ENCODE data around the gene BRD3OS.

The BRD3OS gene

DNA sequence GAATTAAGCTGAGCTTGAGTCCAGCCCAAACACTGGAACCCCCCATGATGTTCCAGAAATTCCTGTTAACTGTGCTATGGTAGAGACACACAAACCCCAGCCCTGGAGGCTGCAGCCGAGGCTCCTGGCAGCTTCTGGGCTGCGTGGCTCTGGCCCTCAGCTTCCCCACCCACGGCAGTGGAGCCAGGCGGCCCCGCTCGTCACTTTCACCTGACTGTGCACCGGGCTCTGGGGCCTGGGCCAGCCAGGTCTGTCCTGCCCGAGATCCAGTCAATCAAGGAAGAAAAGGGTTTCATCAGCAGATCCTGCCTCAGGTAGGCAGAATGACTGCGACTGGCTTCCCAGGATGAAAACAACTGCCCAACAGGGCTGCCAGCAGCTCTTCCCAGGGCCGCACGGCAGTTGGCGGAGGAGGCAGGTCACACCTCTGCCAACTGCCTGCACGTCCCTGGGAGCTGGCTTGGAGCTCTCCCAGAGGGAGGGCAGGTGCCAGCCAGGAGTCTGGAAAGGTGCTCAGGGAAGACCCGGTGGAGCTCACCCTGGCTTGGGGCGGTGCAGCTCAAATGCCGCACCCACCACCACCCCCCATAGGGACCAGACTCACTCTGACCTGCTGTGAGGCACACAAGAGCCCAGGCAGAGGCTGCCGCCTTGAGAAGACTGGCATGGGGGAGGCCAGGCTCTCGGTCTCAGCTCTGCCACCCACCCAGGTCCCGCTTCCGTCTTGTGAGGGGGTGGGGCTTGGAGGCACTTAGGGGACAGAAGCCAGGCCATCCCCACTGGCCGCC, 21.8 kb downstream of the BRD3OS start:
- Histone ChIP-seq H3K4me1 (ENCODE audit: insufficient read depth, insufficient read length) (peaks cover 6% of the 10 kb centered on the region), H3K9ac (ENCODE audit: insufficient read length, low read depth) (no peak overlapping the region), H3K4me3 (ENCODE audit: insufficient read length, low read depth) (no peak overlapping the region), H3K9me3 (ENCODE audit: insufficient read depth, low read length) (no peaks in the 10 kb centered on the region), H3K36me3 (ENCODE audit: insufficient read depth, insufficient read length, low read length) (peaks cover 92% of the 10 kb centered on the region), H3K27me3 (ENCODE audit: insufficient read depth, insufficient read length) (no peaks in the 10 kb centered on the region)
- TF ChIP-seq ZNF274 (IDR thresholded peaks at IDR 0.05; ENCODE audit: low read depth, low read length), result no peak
- TF ChIP-seq YY1 (IDR thresholded peaks at IDR 0.05; ENCODE audit: insufficient read depth, insufficient read length), result no peak
- TF ChIP-seq SUZ12 (IDR thresholded peaks at IDR 0.05; ENCODE audit: extremely low read depth, insufficient read depth, insufficient read length), result no peak
- DNase-seq (ENCODE audit: low read depth, low spot score), result no peak

DNA sequence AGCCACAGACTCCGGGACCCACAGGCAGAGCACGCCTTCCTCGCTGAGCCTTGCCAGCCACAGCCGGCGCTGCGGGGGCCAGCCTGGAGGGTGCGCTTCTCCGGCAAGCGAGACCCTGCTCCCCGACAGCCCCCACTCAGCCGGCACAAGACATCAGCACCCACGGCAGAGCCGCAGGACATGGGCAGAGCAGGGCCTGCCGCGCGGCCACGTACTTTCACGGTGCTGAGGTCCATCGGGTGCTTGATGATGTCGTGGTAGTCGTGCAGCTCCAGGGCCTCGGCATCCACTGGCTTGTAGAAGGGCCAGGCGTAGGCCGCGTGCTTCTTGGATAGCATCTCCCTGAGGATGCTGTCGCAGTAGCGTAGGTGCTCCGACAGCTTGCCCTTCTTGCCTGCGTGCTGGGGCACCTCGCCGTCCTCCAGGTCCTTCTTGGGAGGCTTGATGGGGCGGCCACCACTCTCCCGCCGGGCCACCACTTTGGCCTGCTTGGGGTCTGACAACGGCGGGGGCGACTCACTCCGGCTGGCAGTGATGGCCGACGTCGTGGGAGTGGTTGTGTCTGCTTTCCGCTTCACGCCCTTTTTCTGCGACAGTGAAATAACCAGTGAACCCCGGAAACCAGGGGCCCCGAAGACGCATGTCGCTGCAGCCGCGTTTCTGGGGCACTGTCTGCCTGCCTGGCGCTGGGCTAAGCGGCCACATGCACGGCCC, 22.7 kb downstream of the BRD3OS start:
- TF ChIP-seq ZNF274 (IDR thresholded peaks at IDR 0.05; ENCODE audit: low read depth, low read length) (no peak), SUZ12 (IDR thresholded peaks at IDR 0.05; ENCODE audit: extremely low read depth, insufficient read depth, insufficient read length) (no peak), YY1 (IDR thresholded peaks at IDR 0.05; ENCODE audit: insufficient read depth, insufficient read length) (no peak)
- H3K9me3 ChIP-seq (ENCODE audit: insufficient read depth, low read length), result no peaks in the 10 kb centered on the region
- no peak overlapping the region for H3K9ac ChIP-seq (ENCODE audit: insufficient read length, low read depth)
- H3K4me3 ChIP-seq (ENCODE audit: insufficient read length, low read depth), result no peak overlapping the region
- peaks cover 6% of the 10 kb centered on the region for H3K4me1 ChIP-seq (ENCODE audit: insufficient read depth, insufficient read length)
- peaks cover 97% of the 10 kb centered on the region for H3K36me3 ChIP-seq (ENCODE audit: insufficient read depth, insufficient read length, low read length)
- no peak for DNase-seq (ENCODE audit: low read depth, low spot score)
- no peaks in the 10 kb centered on the region for H3K27me3 ChIP-seq (ENCODE audit: insufficient read depth, insufficient read length)

DNA sequence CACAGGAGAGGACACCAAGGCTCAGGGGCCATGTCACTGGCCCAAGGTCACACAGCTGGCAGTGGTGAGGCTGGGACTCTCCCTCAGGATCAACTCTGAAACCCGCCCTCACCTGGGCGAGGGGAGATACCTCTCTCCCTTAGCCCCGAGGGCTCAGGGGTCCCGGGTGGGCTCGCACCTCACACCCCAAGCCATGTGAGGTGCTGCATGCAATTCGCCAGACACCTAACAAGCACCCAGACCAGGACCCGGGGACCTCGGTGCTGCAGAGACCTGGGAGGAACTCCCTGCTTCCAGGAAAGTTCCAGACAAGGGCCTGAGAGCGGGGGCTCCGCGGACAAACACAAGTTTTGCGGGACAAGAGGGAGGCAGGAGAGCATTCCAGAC, 23.3 kb downstream of the BRD3OS start:
- Histone ChIP-seq H3K36me3 (ENCODE audit: insufficient read depth, insufficient read length, low read length) (peaks cover 98% of the 10 kb centered on the region), H3K9ac (ENCODE audit: insufficient read length, low read depth) (no peak overlapping the region), H3K9me3 (ENCODE audit: insufficient read depth, low read length) (no peaks in the 10 kb centered on the region), H3K27me3 (ENCODE audit: insufficient read depth, insufficient read length) (no peaks in the 10 kb centered on the region), H3K4me3 (ENCODE audit: insufficient read length, low read depth) (no peak overlapping the region), H3K4me1 (ENCODE audit: insufficient read depth, insufficient read length) (peaks cover 6% of the 10 kb centered on the region)
- DNase-seq (ENCODE audit: low read depth, low spot score), result no peak
- no peak for TF ChIP-seq SUZ12 (IDR thresholded peaks at IDR 0.05; ENCODE audit: extremely low read depth, insufficient read depth, insufficient read length)
- TF ChIP-seq ZNF274 (IDR thresholded peaks at IDR 0.05; ENCODE audit: low read depth, low read length), result no peak
- no peak for TF ChIP-seq YY1 (IDR thresholded peaks at IDR 0.05; ENCODE audit: insufficient read depth, insufficient read length)

- no peak overlapping the region for H3K4me3 ChIP-seq (ENCODE audit: insufficient read length, low read depth)
- peaks cover 98% of the 10 kb centered on the region for H3K36me3 ChIP-seq (ENCODE audit: insufficient read depth, insufficient read length, low read length)
- TF ChIP-seq SUZ12 (IDR thresholded peaks at IDR 0.05; ENCODE audit: extremely low read depth, insufficient read depth, insufficient read length), result no peak
- no peak for TF ChIP-seq YY1 (IDR thresholded peaks at IDR 0.05; ENCODE audit: insufficient read depth, insufficient read length)
- TF ChIP-seq ZNF274 (IDR thresholded peaks at IDR 0.05; ENCODE audit: low read depth, low read length), result no peak
- no peak overlapping the region for H3K9ac ChIP-seq (ENCODE audit: insufficient read length, low read depth)
- H3K27me3 ChIP-seq (ENCODE audit: insufficient read depth, insufficient read length), result no peaks in the 10 kb centered on the region
- H3K4me1 ChIP-seq (ENCODE audit: insufficient read depth, insufficient read length), result peaks cover 8% of the 10 kb centered on the region
- no peak for DNase-seq (ENCODE audit: low read depth, low spot score)
- no peaks in the 10 kb centered on the region for H3K9me3 ChIP-seq (ENCODE audit: insufficient read depth, low read length)
These were observed 24.0 kb downstream of the BRD3OS start for GRCh38 chr9:134049236-134049635.

GRCh38 chr9:134049772-134050588, 24.7 kb downstream of the BRD3OS start:
- Histone ChIP-seq H3K27me3 (ENCODE audit: insufficient read depth, insufficient read length) (no peaks in the 10 kb centered on the region), H3K9me3 (ENCODE audit: insufficient read depth, low read length) (no peaks in the 10 kb centered on the region), H3K4me1 (ENCODE audit: insufficient read depth, insufficient read length) (peaks cover 14% of the 10 kb centered on the region), H3K4me3 (ENCODE audit: insufficient read length, low read depth) (no peak overlapping the region), H3K9ac (ENCODE audit: insufficient read length, low read depth) (no peak overlapping the region), H3K36me3 (ENCODE audit: insufficient read depth, insufficient read length, low read length) (peaks cover 98% of the 10 kb centered on the region)
- DNase-seq (ENCODE audit: low read depth, low spot score), result no peak
- no peak for TF ChIP-seq SUZ12 (IDR thresholded peaks at IDR 0.05; ENCODE audit: extremely low read depth, insufficient read depth, insufficient read length)
- no peak for TF ChIP-seq ZNF274 (IDR thresholded peaks at IDR 0.05; ENCODE audit: low read depth, low read length)
- TF ChIP-seq YY1 (IDR thresholded peaks at IDR 0.05; ENCODE audit: insufficient read depth, insufficient read length), result no peak

DNA sequence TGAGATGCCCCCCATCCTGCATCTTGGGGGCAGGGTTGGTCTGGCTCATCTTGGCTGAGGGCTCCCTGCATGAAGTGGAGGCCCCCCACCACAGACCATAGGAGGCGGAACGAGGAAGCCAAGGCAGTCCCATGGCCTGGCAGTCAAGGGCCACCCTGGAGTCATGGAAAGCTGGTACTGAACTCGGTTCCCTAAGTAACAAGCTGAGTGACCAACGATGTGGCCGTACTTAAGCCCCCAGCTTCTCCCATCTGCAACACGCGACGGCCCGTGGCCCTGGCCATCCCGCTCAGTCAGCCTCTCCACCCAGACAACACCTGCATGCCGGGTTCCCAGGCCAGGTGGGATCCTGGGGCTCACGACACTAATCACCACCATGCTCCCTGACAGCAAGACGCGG, 25.4 kb downstream of the BRD3OS start:
- no peaks in the 10 kb centered on the region for H3K27me3 ChIP-seq (ENCODE audit: insufficient read depth, insufficient read length)
- H3K4me1 ChIP-seq (ENCODE audit: insufficient read depth, insufficient read length), result peaks cover 21% of the 10 kb centered on the region
- H3K9me3 ChIP-seq (ENCODE audit: insufficient read depth, low read length), result no peaks in the 10 kb centered on the region
- no peak for DNase-seq (ENCODE audit: low read depth, low spot score)
- peaks cover 98% of the 10 kb centered on the region for H3K36me3 ChIP-seq (ENCODE audit: insufficient read depth, insufficient read length, low read length)
- no peak overlapping the region for H3K9ac ChIP-seq (ENCODE audit: insufficient read length, low read depth)
- H3K4me3 ChIP-seq (ENCODE audit: insufficient read length, low read depth), result no peak overlapping the region
- TF ChIP-seq ZNF274 (IDR thresholded peaks at IDR 0.05; ENCODE audit: low read depth, low read length) (no peak), SUZ12 (IDR thresholded peaks at IDR 0.05; ENCODE audit: extremely low read depth, insufficient read depth, insufficient read length) (no peak), YY1 (IDR thresholded peaks at IDR 0.05; ENCODE audit: insufficient read depth, insufficient read length) (no peak)

All from NT2/D1 (cell line).